Gastroesophageal sphincter (tissue), 3 donors: ENCODE data around the gene SLC46A2.

Experiments used
- POLR2A ChIP-seq, 2 donors: fragments of 450-650 bp; IDR thresholded peaks; one replicate each; pipeline ENCODE4 v1.6.1; 2017; ENCODE audit warnings: antibody characterized with exemption in 2 of 2, mild to moderate bottlenecking in 2 of 2, moderate library complexity in 1 of 2
- TF ChIP-seq, protein P1 (sequence below), 4 experiments: fragments of 200-600 bp in 2 of 4; fragments of 450-650 bp in 2 of 4; sonication (generic) in 1 of 4; IDR thresholded peaks; one replicate each; pipeline ENCODE4 v1.5.1; 2017 to 2019; ENCODE audit warnings: antibody characterized with exemption in 4 of 4, mild to moderate bottlenecking in 2 of 4, moderate library complexity in 2 of 4

DNA sequence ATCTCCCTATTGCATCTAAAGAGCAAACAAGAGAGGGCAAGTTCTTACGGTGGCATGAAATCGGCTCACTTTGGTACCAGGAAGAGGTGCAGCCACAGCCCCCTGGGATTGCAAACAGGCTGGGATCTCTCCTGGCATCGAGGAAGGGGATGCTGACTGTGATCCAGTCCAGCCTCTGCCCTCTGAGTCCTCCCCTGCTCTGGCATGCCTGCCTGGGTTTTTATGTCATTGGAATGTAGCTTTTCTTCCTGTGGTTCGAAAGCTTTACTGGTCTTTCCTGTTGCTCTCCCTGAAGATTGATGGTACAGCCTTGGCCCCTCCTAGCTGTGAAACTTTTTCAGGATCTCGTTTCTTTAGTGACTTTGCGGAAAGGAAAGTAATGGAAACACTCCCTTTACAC, 6.6 kb downstream of the SLC46A2 start:
- no peak for TF ChIP-seq POLR2A (IDR thresholded peaks at IDR 0.05)
- TF ChIP-seq, protein P1, sequence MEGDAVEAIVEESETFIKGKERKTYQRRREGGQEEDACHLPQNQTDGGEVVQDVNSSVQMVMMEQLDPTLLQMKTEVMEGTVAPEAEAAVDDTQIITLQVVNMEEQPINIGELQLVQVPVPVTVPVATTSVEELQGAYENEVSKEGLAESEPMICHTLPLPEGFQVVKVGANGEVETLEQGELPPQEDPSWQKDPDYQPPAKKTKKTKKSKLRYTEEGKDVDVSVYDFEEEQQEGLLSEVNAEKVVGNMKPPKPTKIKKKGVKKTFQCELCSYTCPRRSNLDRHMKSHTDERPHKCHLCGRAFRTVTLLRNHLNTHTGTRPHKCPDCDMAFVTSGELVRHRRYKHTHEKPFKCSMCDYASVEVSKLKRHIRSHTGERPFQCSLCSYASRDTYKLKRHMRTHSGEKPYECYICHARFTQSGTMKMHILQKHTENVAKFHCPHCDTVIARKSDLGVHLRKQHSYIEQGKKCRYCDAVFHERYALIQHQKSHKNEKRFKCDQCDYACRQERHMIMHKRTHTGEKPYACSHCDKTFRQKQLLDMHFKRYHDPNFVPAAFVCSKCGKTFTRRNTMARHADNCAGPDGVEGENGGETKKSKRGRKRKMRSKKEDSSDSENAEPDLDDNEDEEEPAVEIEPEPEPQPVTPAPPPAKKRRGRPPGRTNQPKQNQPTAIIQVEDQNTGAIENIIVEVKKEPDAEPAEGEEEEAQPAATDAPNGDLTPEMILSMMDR (IDR thresholded peaks at IDR 0.05) = no peak
